A673 (cell line): ENCODE results near the gene HDAC8. TPM values are rescaled to one million over a fixed set of nuclear protein-coding genes. Genes with fewer than 3 reads are reported as not detected.

Experiments
- BruUV-seq: library from RNA; stranded (reverse); fragments of 400-500 nt; replicated peaks from 2 replicates; lab custom pipeline; 2021; lab: Mats Ljungman, UMichigan
- CTCF ChIA-PET: fragments of 300-600 bp; sonication (Branson Sonifier 250); formaldehyde crosslinking; loops from one replicate; lab custom pipeline; 2022; ENCODE audit warnings: antibody characterized with exemption; lab: Charles Lee
- POLR2A ChIA-PET: fragments of 300-600 bp; sonication (Branson Sonifier 250); formaldehyde crosslinking; loops from one replicate; lab custom pipeline; 2022; ENCODE audit warnings: antibody characterized with exemption; ENCODE audit not compliant: low non-redundant PET; lab: Charles Lee
- DNase-seq: peaks from one replicate; pipeline ENCODE4 v3.0.0-alpha.2; 2015; ENCODE audit warnings: low spot score
- H3K27ac ChIP-seq: fragments of 200-600 bp; sonication (generic); 2 replicates; pipeline ENCODE4 v1.5.1; 2016; ENCODE audit warnings: mixed run types, low read depth, mild to moderate bottlenecking, mixed read lengths, antibody characterized with exemption, low read length; ENCODE audit not compliant: poor library complexity, severe bottlenecking
- H3K27me3 ChIP-seq: fragments of 200-600 bp; sonication (generic); replicated peaks from 2 replicates; pipeline ENCODE4 v1.6.1; 2017; ENCODE audit warnings: mixed run types, low read depth, mild to moderate bottlenecking, mixed read lengths, antibody characterized with exemption, low read length; ENCODE audit not compliant: insufficient read depth, poor library complexity
- H3K36me3 ChIP-seq: fragments of 200-600 bp; sonication (generic); 2 replicates; pipeline ENCODE4 v1.6.1; 2016; ENCODE audit warnings: mixed run types, mild to moderate bottlenecking, mixed read lengths, antibody characterized with exemption, low read length; ENCODE audit not compliant: insufficient read depth, poor library complexity, severe bottlenecking
- H3K4me1 ChIP-seq: fragments of 200-600 bp; sonication (generic); 2 replicates; pipeline ENCODE4 v1.6.1; 2017; ENCODE audit warnings: mixed run types, mild to moderate bottlenecking, mixed read lengths, antibody characterized with exemption, low read length; ENCODE audit not compliant: insufficient read depth, poor library complexity, severe bottlenecking
- H3K4me3 ChIP-seq: fragments of 200-600 bp; sonication (generic); 2 replicates; pipeline ENCODE4 v1.5.1; 2016; ENCODE audit warnings: low read depth, mixed run types, mild to moderate bottlenecking, mixed read lengths, low read length; ENCODE audit not compliant: poor library complexity, severe bottlenecking
- H3K9me3 ChIP-seq: fragments of 200-600 bp; sonication (generic); 2 replicates; pipeline ENCODE4 v1.6.1; 2016; ENCODE audit warnings: mixed run types, low read depth, mild to moderate bottlenecking, mixed read lengths, antibody characterized with exemption, low read length; ENCODE audit not compliant: poor library complexity, severe bottlenecking
- EZH2 ChIP-seq: fragments of 200-600 bp; sonication (generic); IDR thresholded peaks from 2 replicates; pipeline ENCODE4 v1.6.1; 2017; ENCODE audit warnings: borderline replicate concordance, low read depth, mild to moderate bottlenecking, mixed read lengths, antibody characterized with exemption, low read length; ENCODE audit not compliant: poor library complexity, severe bottlenecking
- intact Hi-C: fragments of 100-400 bp; cut with micrococcal nuclease; formaldehyde crosslinking; loops from one replicate; pipeline ENCODE4 v1.10.0; 2022; ENCODE audit not compliant: unreplicated experiment
- total RNA-seq: library from RNA; stranded (reverse); gene quantifications from 2 replicates; pipeline ENCODE4 v1.2.3, GENCODE V29; 2021
- TF ChIP-seq, protein P1 (sequence below): fragments of 300-800, 200-600 bp; sonication (generic); conservative IDR thresholded peaks from 2 replicates; pipeline ENCODE4 v1.5.1; 2017; ENCODE audit warnings: low read depth, mild to moderate bottlenecking, antibody characterized with exemption, low read length, moderate library complexity, mixed read lengths

Gene HDAC8
- total RNA-seq, 1 experiment from 2014 or later: 26.0 TPM

DNA sequence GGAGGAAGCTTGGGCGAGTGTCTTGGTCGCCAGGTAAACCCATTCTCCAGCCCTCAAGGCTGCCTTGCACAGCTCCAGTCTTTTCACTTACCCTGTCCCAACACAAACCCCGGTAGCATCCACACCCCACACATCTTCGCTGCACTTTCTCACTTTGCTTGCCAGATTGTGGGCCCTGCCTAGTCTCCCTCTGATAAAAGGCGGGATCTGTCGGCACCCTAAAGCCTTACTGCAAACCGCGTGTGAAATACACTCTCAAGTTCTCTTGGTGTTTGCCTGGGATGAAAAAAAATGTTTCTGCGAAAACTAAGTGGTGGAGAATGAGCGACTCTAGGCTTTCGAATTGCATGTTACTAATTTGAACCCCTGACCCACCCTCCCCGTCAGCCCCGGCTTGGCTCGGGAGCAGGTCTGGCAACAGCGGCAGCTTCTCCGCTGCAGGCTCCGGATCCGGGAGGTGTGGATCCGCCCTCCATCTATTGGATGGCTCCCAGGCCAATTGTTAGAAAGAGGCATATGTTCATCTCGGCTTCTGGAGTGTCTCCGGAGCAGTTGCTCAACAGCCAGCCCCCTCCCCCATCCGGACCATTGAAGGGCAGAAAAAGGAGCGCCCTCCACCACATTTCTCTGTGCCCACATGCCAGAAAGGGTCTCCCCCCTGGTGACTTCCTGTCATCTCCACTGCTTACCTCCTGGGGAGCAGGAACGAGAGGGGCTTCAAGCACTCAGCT lies 263.9 kb downstream of the HDAC8 start:
- CTCF ChIA-PET: no interaction called here
- H3K4me3 ChIP-seq: peak overlapping the region; percentile 15
- no peaks in the 10 kb centered on the region for H3K4me1 ChIP-seq
- peak; percentile 83 for DNase-seq
- H3K36me3 ChIP-seq: no peaks in the 10 kb centered on the region
- intact Hi-C loops: loop anchor here (5.0 to 10.0 kb wide), 2 partner anchors 66 to 236 kb away; no protein-coding TSS in a partner anchor
- POLR2A ChIA-PET: no interaction called here
- no peak overlapping the region for H3K27ac ChIP-seq
- H3K9me3 ChIP-seq: no peaks in the 10 kb centered on the region
- TF ChIP-seq, protein P1, sequence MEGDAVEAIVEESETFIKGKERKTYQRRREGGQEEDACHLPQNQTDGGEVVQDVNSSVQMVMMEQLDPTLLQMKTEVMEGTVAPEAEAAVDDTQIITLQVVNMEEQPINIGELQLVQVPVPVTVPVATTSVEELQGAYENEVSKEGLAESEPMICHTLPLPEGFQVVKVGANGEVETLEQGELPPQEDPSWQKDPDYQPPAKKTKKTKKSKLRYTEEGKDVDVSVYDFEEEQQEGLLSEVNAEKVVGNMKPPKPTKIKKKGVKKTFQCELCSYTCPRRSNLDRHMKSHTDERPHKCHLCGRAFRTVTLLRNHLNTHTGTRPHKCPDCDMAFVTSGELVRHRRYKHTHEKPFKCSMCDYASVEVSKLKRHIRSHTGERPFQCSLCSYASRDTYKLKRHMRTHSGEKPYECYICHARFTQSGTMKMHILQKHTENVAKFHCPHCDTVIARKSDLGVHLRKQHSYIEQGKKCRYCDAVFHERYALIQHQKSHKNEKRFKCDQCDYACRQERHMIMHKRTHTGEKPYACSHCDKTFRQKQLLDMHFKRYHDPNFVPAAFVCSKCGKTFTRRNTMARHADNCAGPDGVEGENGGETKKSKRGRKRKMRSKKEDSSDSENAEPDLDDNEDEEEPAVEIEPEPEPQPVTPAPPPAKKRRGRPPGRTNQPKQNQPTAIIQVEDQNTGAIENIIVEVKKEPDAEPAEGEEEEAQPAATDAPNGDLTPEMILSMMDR: no peak
- TF ChIP-seq EZH2: peak; percentile 45
- no TSS peak for BruUV-seq
- H3K27me3 ChIP-seq: peaks cover 89% of the 10 kb centered on the region

DNA sequence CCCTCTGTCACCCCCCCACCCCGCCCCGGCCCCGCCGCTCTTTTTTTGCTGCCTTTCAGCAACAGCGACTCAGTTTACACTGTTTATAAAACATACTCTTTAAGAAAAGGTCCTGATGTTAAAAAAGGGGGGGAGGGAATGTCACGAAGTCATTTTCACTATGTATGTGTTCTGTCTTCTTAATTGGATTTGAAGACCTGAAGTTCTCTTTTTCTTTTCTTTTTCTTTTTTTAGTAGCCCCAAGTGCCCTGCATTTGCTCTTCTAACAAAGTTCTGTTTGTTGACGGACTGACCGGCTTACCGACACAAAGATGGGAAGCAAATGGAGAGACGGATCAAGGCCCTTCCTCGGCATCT lies 264.5 kb downstream of the HDAC8 start:
- no peak for DNase-seq
- no TSS peak for BruUV-seq

DNA sequence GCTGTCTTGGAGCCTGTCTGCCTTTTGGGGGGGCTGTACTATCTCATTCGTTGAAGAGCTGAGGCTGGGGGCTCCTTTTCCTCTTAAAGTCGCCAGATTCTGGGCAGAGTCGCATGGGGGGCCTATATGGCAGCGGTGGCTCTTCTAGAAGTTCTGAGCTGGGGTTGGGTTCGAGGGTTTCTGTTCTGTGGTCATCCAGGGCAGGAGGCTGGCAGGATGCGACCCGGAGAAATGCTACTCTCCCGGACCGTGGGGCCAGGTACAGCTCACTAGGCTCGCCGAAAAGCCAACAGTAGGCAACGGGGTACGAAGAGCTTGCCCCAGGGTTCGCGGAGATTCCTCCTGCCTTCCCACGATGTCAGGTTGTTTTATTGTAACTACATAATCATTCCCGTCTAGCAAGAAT lies 265.0 kb downstream of the HDAC8 start:
- Histone ChIP-seq H3K4me1 (no peaks in the 10 kb centered on the region), H3K27me3 (peaks cover 94% of the 10 kb centered on the region), H3K27ac (no peak overlapping the region), H3K9me3 (no peaks in the 10 kb centered on the region), H3K36me3 (no peaks in the 10 kb centered on the region), H3K4me3 (no peak overlapping the region)
- BruUV-seq: no TSS peak
- ChIA-PET POLR2A (no interaction called here), CTCF (no interaction called here)
- no peak for DNase-seq
- intact Hi-C loops: loop anchor here (5.0 to 10.0 kb wide), 2 partner anchors 65 to 237 kb away; no protein-coding TSS in a partner anchor
- TF ChIP-seq EZH2: no peak
- TF ChIP-seq, protein P1: no peak

More for the DNA sequence above, 264.5 kb downstream of the HDAC8 start:
- ChIA-PET CTCF (no interaction called here), POLR2A (no interaction called here)
- Histone ChIP-seq H3K9me3 (no peaks in the 10 kb centered on the region), H3K4me3 (no peak overlapping the region), H3K4me1 (no peaks in the 10 kb centered on the region), H3K27ac (no peak overlapping the region), H3K36me3 (no peaks in the 10 kb centered on the region), H3K27me3 (peaks cover 91% of the 10 kb centered on the region)
- intact Hi-C loops: loop anchor here (5.0 to 10.0 kb wide), 2 partner anchors 66 to 237 kb away; no protein-coding TSS in a partner anchor
- TF ChIP-seq, protein P1: no peak
- TF ChIP-seq EZH2: no peak
